Spleen (tissue), 11 donors: ENCODE measurements around the gene FCHO2. TPM values are rescaled to one million over a fixed set of nuclear protein-coding genes. Genes with fewer than 3 reads are reported as not detected.

ENCODE experiments used
- DNase-seq: peaks from one replicate; pipeline ENCODE4 v3.0.0-alpha.2; 2020
- H3K27ac ChIP-seq, 8 donors: fragments of 200-600 bp; sonication (generic) in 7 of 8; 1 replicate in 4 of 8; 2 replicates in 4 of 8; pipeline versions ENCODE4 v1.5.0 to v1.8.0; 2016 to 2021; ENCODE audit warnings: inconsistent platforms in 4 of 8, mild to moderate bottlenecking in 4 of 8, moderate library complexity in 1 of 8
- H3K27me3 ChIP-seq, 7 donors: fragments of 200-600 bp; sonication (generic) in 6 of 7; replicated peaks in 1 of 7; 1 replicate in 4 of 7; 2 replicates in 3 of 7; pipeline versions ENCODE4 v1.5.0 to v1.8.0; 2016 to 2021; ENCODE audit warnings: inconsistent platforms in 3 of 7, mild to moderate bottlenecking in 1 of 7
- H3K36me3 ChIP-seq, 6 donors: fragments of 200-600 bp; sonication (generic) in 5 of 6; 1 replicate in 4 of 6; 2 replicates in 2 of 6; pipeline versions ENCODE4 v1.5.0 to v1.8.0; 2016 to 2021; ENCODE audit warnings: inconsistent platforms in 2 of 6
- H3K4me1 ChIP-seq, 6 donors: fragments of 200-600 bp; sonication (generic) in 5 of 6; 1 replicate in 3 of 6; 2 replicates in 3 of 6; pipeline versions ENCODE4 v1.5.0 to v1.8.0; 2016 to 2021; ENCODE audit warnings: inconsistent platforms in 3 of 6
- H3K4me3 ChIP-seq, 8 donors: fragments of 200-600 bp; sonication (generic) in 7 of 8; 1 replicate in 4 of 8; 2 replicates in 4 of 8; pipeline versions ENCODE4 v1.5.0 to v1.8.0; 2016 to 2021; ENCODE audit warnings: inconsistent platforms in 4 of 8, mild to moderate bottlenecking in 4 of 8, moderate library complexity in 2 of 8
- H3K9me3 ChIP-seq, 8 donors: fragments of 200-600 bp; sonication (generic) in 7 of 8; 1 replicate in 4 of 8; 2 replicates in 4 of 8; pipeline versions ENCODE4 v1.5.0 to v1.8.0; 2016 to 2021; ENCODE audit warnings: inconsistent platforms in 4 of 8
- CTCF ChIP-seq, 11 experiments: fragments of 200-600 bp in 7 of 11; fragments of 450-650 bp in 4 of 11; sonication (generic) in 4 of 11; IDR thresholded peaks in 8 of 11; conservative IDR thresholded peaks in 3 of 11; 1 replicate in 7 of 11; 2 replicates in 4 of 11; pipeline versions ENCODE4 v1.4.0 to v1.8.0; 2016 to 2021; ENCODE audit warnings: antibody characterized with exemption in 11 of 11, inconsistent platforms in 4 of 11, mild to moderate bottlenecking in 1 of 11
- POLR2A ChIP-seq, 3 donors: fragments of 450-650 bp; IDR thresholded peaks; one replicate each; pipeline ENCODE4 v1.5.1; 2017; ENCODE audit warnings: antibody characterized with exemption in 3 of 3, mild to moderate bottlenecking in 1 of 3
- POLR2AphosphoS5 ChIP-seq, 3 donors: sonication (generic); formaldehyde crosslinking; IDR thresholded peaks; one replicate each; pipeline ENCODE4 v1.5.1; 2017; ENCODE audit warnings: antibody characterized with exemption in 3 of 3
- WGBS, 5 donors: extraction: QIAGEN DNeasy Blood & Tissue Kit in 3 of 5; methylation state at CpG; one replicate each; pipeline versions ENCODE4 v1.1.5 to v1.1.7; 2013 to 2018; 5-methylcytosine and 5-hydroxymethylcytosine counted together
- intact Hi-C: fragments of 100-400 bp; cut with DNase I; formaldehyde crosslinking; loops from one replicate; pipeline ENCODE4 v1.15.0; 2023; ENCODE audit warnings: low total_unique reads
- polyA plus RNA-seq, 3 donors: library from polyadenylated mRNA; stranded (reverse); fragments of 200-250 nt; gene quantifications; one replicate each; pipeline ENCODE4 v1.2.1, GENCODE V29; 2013
- total RNA-seq, 7 donors: library from RNA; depleted of rRNA in 3 of 7; stranded (reverse); fragments of >200 nt in 3 of 7; fragmentation: NEBNext Ultra II Directional in 4 of 7; extraction: Animal tissue kit (Norgen Biotek cat#: 25700) in 4 of 7; gene quantifications; one replicate each; pipeline versions ENCODE4 v1.1.0 to v1.2.1, GENCODE V29; 2016 to 2021
- donor health status: healthy with polysubstance abuse.
- donor health status: DM: no; HTN: no; CAD: no; lungs with moderate emphysema.
- donor health status: DM: no; HTN: no; CAD: no.
- donor health status: Bipolar disorder and iron deficiency.
- donor health status: healthy.
- donor health status: DM: no; HTN: no; CAD: no.
- donor health status: DM: yes; HTN: yes; CAD: no.

Gene FCHO2
- total and polyA plus RNA-seq, 10 donors, result 5.6 to 86.6 (median 41.2) TPM

GRCh38 chr5:73130811-73131210 lies 175.0 kb downstream of the FCHO2 start:
- Histone ChIP-seq H3K27ac (no peak overlapping the region), H3K9me3 (no peaks in the 10 kb centered on the region), H3K27me3 (peaks cover 0 to 27% (median 0%) of the 10 kb centered on the region in 7 donors), H3K4me3 (no peak overlapping the region), H3K4me1 (peaks cover 0 to 22% (median 2%) of the 10 kb centered on the region in 6 donors), H3K36me3 (peaks cover 0 to 39% (median 0%) of the 10 kb centered on the region in 6 donors)
- no peak for TF ChIP-seq CTCF (IDR thresholded peaks at IDR 0.05 in 8 of 11, conservative IDR thresholded peaks at IDR 0.05 in 3 of 11)
- TF ChIP-seq POLR2AphosphoS5 (IDR thresholded peaks at IDR 0.05), result no peak
- no peak for TF ChIP-seq POLR2A (IDR thresholded peaks at IDR 0.05)
- 70 to 79% (median 72%) methylated on average over 1 of the region's 1 CpG for WGBS, 5 donors
- intact Hi-C loops, result no loop called here
- no peak for DNase-seq

GRCh38 chr5:73131711-73132425 lies 176.0 kb downstream of the FCHO2 start:
- intact Hi-C loops, result no loop called here
- peaks cover 0 to 21% (median 2%) of the 10 kb centered on the region in 6 donors for H3K4me1 ChIP-seq

GRCh38 chr5:73132759-73133158 lies 176.9 kb downstream of the FCHO2 start:
- H3K36me3 ChIP-seq, result peaks cover 0 to 39% (median 0%) of the 10 kb centered on the region in 6 donors
- no peaks in the 10 kb centered on the region for H3K9me3 ChIP-seq
- no peak for DNase-seq
- H3K27me3 ChIP-seq, result peaks cover 0 to 39% (median 0%) of the 10 kb centered on the region in 7 donors
- intact Hi-C loops, result no loop called here
- no peak overlapping the region for H3K4me3 ChIP-seq
- H3K4me1 ChIP-seq, result peaks cover 0 to 13% (median 2%) of the 10 kb centered on the region in 6 donors
- 83 to 94% (median 87%) methylated on average over 2 of the region's 2 CpGs for WGBS, 5 donors
- TF ChIP-seq POLR2AphosphoS5 (IDR thresholded peaks at IDR 0.05) (no peak), CTCF (IDR thresholded peaks at IDR 0.05 in 8 of 11, conservative IDR thresholded peaks at IDR 0.05 in 3 of 11) (no peak), POLR2A (IDR thresholded peaks at IDR 0.05) (no peak)
- no peak overlapping the region for H3K27ac ChIP-seq

More at GRCh38 chr5:73131711-73132425, 176.0 kb downstream of the FCHO2 start:
- TF ChIP-seq POLR2A (IDR thresholded peaks at IDR 0.05), result no peak
- no peak for TF ChIP-seq CTCF (IDR thresholded peaks at IDR 0.05 in 8 of 11, conservative IDR thresholded peaks at IDR 0.05 in 3 of 11)
- TF ChIP-seq POLR2AphosphoS5 (IDR thresholded peaks at IDR 0.05), result no peak
- Histone ChIP-seq H3K4me3 (no peak overlapping the region), H3K36me3 (peaks cover 0 to 39% (median 0%) of the 10 kb centered on the region in 6 donors), H3K27me3 (peaks cover 0 to 30% (median 0%) of the 10 kb centered on the region in 7 donors), H3K9me3 (no peaks in the 10 kb centered on the region), H3K27ac (no peak overlapping the region)
- DNase-seq, result no peak
- 77 to 83% (median 79%) methylated on average over 3 of the region's 3 CpGs for WGBS, 5 donors

- H3K4me1 ChIP-seq, result peaks cover 0 to 13% (median 2%) of the 10 kb centered on the region in 6 donors
- peaks cover 0 to 48% (median 0%) of the 10 kb centered on the region in 7 donors for H3K27me3 ChIP-seq
- DNase-seq, result no peak
- H3K9me3 ChIP-seq, result no peaks in the 10 kb centered on the region
- WGBS, 5 donors, result 81 to 95% (median 88%) methylated on average over 3 of the region's 3 CpGs
- no peak overlapping the region for H3K27ac ChIP-seq
- TF ChIP-seq POLR2AphosphoS5 (IDR thresholded peaks at IDR 0.05) (no peak), POLR2A (IDR thresholded peaks at IDR 0.05) (no peak), CTCF (IDR thresholded peaks at IDR 0.05 in 8 of 11, conservative IDR thresholded peaks at IDR 0.05 in 3 of 11) (no peak)
- intact Hi-C loops, result no loop called here
- no peak overlapping the region for H3K4me3 ChIP-seq
- peaks cover 0 to 20% (median 0%) of the 10 kb centered on the region in 6 donors for H3K36me3 ChIP-seq
These were observed 179.2 kb downstream of the FCHO2 start for GRCh38 chr5:73135021-73135420.
